HG02870 (cell line): Measurements from ENCODE around the gene DQX1.

ENCODE experiments used
- ATAC-seq: cut with Tn5 transposase; IDR thresholded peaks from one replicate; pipeline ENCODE4 v1.9.1; 2021; ENCODE audit warnings: mild to moderate bottlenecking, moderate library complexity; ENCODE audit not compliant: unreplicated experiment

Gene DQX1

DNA sequence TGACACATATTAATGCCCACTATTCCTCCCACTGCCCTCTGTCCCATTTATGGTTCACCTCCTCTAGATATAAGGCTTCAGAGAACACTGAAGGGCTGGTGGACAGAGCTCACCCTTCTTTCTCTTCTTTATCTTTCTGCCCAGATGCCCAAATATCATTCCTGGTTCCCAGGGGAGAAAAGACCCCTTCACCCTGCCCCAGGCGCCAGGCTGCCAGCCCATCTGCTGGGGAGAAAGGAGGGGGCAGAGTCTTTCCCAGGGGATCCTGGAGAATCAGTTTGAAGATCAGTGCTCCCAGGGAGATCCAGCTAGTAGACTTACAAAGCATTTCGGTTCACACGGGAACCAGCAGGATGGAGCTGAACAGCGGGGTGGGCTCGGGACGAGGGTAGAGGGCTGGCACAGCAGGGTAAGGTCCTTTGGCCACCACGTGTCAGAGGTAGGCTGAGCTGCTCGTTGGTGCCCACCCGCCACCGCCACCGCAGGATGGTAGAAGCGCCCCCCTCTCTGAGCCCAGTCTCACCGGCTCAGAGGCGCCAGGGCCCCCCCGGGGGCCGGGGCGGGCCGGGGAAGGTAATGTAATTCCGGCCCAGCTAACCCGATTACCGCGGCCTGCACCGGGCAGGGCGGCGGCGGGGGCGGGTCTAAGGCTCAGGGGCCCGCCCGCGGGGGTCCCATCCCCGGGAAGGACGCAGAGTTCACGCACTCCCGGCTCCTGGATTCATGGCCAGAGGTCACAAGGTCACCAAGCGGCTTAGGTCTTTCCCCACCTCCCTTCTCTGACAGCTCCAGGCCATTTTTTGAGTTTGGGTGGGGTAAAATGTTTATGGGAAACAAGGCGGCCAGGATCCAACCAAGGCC is 13.1 kb downstream of the DQX1 start:
- ATAC-seq = no peak

DNA sequence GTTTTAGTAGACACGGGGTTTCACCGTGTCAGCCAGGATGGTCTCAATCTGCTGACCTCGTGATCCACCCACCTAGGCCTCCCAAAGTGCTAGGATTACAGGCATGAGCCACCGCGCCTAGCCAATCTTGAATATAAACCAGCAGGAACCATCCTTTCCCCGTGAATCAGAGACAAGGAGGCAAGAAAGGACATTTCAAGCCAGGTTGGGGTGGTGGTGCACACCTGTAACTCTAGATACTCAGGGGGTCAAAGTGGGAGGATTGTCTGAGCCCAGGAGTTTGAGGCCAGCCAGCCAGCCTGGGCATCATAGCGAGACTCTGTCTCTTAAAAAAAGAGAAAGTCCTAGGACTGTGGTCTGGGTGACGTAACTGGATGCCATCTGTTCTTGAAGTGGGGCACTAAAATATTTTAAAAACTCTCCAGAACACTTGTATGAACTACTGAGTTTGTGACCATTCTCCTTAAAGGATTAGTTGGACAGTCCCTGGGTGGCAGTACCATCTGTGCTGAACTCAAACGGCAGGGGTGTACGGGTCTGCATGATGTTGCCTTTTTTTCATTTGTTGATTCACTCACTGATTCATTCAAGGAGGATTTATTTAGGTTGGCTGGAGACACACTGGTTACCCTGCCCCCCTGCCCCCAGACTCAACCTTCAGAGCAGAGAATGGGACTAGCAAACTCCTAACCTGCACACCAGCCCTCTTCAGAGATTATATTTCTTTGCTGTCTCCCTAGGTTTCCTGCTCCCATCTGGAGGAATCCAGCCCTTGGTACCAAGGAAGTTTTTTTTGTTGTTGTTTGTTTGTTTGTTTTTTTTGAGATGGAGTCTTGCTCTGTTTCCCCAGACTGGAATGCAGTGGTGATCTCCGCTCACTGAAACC is 14.7 kb downstream of the DQX1 start:
- no peak for ATAC-seq

DNA sequence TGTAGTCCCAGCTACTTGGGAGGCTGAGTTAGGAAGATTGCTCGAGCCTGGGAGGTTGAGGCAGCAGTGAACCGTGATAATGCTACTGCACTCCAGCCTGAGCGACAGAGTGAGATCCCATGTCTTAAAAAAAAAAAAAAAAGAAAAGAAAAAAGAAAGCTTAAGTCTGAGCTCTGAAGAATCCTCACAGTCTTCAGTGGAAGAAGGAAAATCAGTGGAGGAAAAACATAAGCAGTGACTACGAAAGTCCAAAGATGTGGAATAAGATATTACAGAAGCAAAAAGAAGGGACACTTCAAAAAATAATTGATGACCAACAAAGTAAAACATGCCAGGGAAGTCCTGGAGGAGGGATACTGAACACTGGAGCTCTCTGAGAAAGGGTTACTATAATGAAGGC is 15.8 kb downstream of the DQX1 start:
- ATAC-seq = no peak

GRCh38 chr2:74507926-74508520 is 18.0 kb downstream of the DQX1 start:
- ATAC-seq = peak; percentile 3

DNA sequence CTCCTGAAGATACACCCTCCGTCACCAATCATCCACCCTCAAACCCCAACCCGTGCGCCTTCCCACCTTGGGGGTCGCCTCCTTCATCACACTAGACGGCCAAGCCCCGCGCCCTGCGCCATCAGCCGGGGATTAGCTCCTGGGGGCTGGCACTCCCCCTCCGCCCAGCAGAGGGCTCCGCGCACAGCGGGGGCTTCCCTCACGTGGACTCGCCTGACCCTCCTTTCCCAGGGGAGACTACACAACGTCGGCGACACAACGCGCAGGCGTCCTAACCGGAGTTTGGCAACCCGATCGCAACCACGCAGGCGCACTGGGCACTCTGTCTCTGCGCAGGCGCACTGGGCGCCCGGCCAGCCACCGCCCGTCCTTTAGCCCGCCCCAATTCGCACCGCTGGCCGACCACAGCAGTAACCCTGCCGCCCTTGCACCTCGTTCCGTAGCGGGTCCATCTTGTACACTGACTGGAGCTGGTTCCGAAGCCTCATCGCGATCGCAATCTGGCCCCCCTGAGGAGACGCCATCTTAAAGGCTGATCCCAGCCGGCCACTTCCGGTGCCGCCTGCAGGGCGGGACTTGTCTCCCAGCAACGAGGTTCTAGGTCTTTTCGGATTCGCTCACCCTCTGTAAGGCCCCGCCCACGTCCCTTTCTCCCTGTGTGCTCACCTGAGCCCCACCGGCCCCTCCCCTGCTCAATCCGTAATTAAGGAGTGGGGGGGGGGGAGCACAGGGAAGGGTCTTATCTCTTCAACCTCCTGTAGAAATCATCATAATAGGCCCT is 18.7 kb downstream of the DQX1 start, which contains the start of gene PCGF1:
PCGF1 (minus strand) TSS at position 551 of the 781 bp plus-strand sequence; CDS start at position 524, 27 bp downstream.
- ATAC-seq = peak; percentile 90

DNA sequence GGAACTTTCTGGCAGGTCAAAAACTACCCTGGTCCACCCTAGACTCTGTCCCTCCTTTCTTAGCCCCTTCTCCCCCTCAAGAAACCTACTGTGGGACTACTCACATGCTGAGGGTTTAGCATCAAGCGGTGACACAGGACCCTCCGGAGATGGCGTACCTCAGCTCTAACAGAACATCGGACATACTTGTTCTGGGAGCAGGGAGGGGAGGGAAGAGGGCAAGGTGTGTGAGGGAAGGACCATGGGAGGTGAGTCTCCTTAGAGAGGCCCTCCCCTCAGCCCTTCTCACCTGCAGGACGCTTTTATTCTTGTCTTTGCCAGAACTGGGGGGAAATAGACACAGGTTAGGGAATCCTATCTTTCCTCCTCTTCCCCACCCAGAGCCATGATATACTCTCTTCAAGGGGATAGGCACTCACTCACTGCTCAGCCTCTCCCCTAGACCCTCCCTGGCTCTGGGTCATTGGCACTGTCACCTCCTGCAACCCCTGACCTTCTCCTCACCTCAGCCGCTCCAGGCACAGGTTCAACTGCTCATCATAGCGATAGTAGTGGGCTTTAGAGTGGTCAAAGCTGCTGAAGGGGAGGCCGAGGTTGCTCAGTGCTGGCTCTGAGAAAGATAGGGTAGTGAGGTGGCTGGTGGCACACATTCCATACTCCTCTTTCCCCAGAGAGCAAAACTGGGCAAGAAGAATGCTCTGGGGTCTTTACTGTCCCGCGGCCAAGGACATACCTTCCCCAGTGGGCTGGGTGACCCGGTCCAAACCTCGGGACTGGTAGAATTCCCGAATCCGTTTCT is 20.4 kb downstream of the DQX1 start:
- ATAC-seq = no peak

GRCh38 chr2:74504591-74504990 is 21.4 kb downstream of the DQX1 start:
- no peak for ATAC-seq

GRCh38 chr2:74503506-74504475 is 22.2 kb downstream of the DQX1 start:
- no peak for ATAC-seq

DNA sequence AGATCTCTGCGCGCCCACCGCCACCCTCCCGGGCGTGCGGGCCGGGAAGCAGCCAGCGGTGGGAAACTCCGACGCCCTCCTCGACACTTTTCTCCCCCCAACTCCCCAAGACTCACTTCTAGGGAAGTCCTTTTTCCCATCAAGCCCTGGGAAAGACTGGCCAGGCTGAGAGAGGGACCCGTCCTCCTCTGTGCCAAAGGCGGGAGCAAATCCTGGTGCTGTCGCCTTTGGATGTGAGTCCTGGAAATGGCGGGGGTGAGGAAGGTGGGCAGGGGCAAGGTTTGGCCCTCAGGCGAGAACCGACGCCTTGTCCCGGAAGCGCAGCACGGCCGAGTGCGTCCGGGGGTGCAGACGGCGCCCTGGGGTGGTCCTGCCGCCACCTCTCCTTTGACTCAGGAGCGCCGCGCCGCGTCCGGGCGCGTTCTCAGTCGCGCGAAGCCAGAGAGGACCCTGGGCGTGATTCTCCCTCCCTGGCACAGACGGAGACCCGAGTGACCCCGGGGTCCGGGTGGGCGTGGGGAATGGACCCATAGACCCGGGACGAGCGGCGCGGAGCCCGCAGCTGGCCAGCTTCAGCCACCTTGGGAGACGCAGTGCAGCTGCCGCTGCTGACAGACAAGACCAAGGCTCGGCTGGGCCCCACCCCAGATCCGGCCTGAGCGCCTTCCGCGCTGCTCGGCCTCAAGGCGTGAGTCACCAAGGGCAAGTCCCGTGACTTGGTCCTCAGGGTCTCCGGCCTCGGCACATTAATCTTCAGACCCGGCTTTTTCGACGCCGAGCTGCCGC is 23.1 kb downstream of the DQX1 start:
- peak; percentile 28 for ATAC-seq

GRCh38 chr2:74502147-74502719 is 23.8 kb downstream of the DQX1 start:
- no peak for ATAC-seq

GRCh38 chr2:74501335-74502071 is 24.5 kb downstream of the DQX1 start:
- no peak for ATAC-seq

GRCh38 chr2:74500578-74500946 is 25.5 kb downstream of the DQX1 start:
- ATAC-seq = no peak

DNA sequence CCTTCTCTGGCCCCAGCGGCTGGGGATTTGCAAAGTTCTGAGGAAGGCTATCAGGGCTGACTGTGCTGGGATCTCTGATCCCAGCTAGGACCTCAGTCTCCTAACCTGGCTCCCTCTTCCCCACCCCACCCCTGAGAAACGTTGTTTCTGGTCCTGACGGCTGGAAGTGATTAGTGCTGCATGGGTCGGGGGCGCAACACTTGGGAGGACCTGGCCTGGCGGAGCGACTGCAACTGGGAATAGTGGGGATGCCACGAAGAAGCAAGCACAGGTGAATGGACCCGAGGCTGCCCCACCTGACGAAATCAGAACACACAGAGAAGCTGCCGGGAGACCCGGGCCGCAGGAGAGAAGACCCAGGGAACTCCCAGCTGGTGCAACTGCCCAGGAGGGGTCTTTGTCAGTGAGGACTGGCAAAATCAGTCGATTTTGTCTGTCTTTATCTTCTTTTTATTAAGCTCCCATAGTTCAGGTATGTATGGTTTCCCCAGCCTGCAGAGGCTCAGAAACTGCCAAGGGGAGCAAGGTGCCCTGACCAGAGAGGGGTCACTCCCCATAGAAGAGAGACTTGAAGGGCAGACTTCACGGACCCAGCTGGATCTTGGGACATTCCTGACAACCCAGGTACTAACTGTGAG is 26.0 kb downstream of the DQX1 start:
- no peak for ATAC-seq

DNA sequence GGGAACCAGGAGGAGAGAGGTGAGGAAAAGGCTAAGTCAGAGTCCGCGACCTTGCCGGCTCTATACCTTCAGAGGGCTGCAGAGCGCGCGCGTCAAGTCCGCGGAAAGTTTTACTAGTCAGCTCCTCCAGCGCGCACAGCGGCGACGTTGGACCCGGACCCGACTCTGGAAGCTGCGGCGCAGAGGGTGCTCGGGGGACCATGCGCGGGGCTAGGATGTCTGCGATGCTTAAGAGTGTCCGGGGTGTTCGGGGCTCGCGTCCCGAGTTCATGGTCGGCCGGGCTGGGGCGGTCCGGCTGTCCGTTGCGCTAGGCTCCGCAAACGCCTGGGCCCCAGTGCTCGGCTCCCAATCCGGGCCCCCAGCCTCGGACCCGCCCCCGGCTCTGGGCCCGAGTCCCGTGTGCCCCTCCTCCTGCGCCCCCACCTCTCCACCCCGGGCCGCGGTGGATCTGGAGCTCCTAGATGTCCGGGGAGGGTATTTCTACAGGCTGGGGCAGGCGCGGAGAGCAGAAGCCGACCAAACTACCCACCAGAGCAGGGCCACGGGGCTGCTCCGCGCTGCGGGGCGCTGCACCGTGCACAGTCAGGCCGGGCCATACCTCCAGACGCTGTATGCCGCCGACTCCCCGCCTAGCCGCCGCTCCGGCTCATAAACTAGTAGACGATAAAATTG is 26.6 kb downstream of the DQX1 start, which contains the start of gene LBX2:
LBX2 (minus strand) TSS at position 337 of the 673 bp plus-strand sequence; CDS start at position 271, 66 bp downstream.
- no peak for ATAC-seq

DNA sequence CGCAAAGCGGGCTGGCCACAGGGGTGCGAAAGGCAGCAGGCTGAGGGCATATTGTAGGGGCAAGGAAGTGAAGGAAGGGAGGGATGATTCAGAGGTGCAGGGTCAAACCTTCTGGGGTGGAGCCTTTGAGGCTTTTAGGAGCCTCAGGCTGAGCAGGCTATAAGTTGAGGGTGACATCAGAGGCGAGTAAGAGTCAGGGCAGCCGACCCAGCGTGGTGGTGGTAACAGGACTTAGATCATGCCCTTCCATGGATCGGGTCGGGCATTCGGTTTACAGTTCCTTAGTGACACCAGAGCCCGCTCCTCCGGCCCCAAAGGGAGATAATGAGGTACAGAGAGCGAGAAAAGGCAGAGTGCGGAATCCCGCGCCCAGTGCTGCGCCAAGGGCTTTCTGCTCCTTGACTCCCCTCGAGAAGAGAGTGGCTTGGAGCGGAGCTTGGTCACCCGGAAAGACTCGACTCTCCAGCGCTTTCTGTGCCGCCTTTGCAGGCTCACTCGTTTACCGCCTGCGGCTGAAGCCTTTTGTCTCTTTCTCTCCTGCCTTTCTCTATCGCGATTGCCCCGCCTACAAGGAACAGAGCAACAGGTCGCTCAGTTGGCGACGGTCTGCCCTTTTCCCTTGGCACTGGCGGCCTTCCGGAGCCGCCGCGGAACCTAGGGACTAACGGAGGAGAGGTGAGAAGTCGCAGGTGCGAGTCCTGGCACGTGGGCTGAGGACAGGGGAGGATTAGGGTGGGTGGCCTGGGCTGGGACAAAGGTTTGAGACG is 27.3 kb downstream of the DQX1 start:
- ATAC-seq = no peak
